ENCODE measurements around the gene CPEB3.

The CPEB3 gene

DNA sequence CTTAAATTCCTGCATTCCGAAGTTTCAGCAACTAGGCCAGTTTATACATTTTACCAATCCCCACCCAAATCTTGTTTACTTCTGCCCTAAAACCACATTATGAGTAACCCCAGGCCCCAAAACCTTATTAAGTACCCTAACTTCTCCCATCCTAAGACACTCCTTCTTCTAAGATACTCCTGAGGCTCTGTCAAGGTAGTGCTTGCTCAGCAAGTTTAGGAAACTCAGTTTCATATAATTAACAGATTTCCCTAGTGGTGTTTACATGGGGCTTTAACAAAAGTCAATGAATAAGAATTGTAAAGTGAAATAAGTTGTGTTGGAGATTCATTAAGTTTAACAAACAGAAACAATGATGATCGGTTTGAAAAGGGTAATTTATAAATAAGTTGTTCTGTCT, 77.8 kb downstream of the CPEB3 start:
- no peak for DNase-seq (ENCODE audit: low read depth, low spot score)

DNA sequence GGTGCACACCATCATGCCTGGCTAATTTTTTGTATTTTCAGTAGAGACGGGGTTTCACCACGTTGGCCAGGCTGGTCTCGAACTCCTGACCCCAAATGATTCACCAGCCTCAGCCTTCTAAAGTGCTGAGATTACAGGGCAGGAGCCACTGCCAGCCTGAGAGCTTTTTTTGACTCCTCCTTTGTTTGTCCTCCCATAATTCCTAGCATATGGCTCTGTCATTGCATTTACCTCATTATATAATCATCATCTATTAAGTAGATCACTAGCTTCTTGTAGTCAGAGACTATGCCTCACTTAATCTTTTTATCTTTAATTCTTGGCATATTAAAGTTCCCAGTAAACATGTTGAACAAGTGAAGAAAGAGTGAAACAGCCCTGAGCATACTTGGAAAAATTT, 82.1 kb downstream of the CPEB3 start:
- peak; percentile 14 for DNase-seq (ENCODE audit: low read depth, low spot score)

DNA sequence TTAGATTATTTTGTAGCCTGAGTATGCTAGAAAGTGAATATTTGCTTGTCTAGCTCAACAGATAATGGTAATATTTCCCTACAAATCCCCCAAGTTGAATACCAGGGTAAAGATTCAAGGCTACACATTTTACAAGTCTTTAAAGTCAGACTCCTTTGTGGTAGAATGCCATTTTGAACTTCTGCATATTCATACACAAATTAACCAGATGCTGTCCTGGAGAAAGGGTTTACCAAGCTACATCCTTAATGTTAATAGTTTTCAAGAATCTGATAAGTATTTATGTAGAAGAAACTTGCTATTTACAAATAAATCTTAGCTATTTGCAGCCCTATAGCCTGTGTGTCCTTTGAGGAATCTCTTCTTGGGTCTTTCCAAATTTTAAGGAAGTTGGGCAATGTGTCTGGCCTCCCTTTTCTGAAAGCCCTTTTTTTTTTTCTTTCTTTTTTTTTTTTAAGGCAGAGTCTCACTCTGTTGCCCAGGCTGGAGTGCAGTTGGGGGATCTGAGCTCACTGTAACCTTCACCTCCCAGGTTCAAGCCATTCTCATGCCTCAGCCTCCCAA, 82.6 kb downstream of the CPEB3 start:
- DNase-seq (ENCODE audit: low read depth, low spot score): no peak

DNA sequence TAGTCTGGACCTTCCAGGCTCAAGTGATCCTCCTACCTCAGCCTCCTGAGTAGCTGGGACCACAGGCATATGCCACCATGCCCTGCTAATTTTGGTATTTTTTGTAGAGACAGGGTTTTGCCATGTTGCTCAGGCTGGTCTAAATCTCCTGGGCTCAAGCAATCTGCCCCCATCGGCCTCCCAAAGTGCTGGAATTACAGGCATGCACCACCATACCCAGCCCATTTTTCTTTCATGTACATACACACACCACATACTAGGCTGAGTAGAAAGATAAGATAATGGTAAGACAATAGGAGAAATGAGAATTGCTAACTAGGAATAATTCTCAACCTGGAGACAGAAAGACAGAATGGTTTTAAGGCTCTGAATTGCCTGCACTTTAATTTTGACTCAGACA, 83.8 kb downstream of the CPEB3 start:
- DNase-seq (ENCODE audit: low read depth, low spot score): no peak

DNA sequence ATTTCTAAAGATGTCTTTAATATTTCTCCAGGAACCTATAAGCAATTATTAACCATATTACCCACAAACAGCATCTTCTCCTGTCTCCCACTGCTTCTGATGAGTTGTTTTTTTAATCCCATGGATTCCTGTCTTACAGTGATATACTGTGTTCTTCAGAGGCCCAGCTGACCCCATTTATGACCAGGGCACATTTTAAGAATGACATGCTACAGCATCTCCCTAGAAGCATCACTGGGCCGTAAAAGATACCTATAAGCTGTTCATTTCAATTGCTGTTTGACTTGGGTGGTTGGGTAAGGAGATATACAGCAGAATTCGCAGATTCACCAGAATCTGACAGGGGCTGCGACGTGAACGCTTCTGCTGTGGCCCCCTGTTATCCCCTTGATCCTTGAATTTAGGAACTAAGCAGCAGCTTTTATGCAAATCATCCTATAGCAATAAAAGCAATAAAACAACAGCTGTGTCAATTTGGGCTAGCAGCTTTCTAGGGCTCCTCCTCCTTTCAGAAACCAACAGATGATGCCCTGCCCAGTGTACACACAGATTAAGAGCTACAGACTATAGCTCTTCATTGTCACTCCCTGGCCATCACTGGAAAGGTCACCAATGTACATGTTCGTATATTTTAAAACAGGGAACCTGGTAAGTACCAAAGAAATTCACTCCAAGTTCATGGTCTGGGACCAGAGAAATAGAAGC, 86.8 kb downstream of the CPEB3 start:
- DNase-seq (ENCODE audit: low read depth, low spot score): no peak

DNA sequence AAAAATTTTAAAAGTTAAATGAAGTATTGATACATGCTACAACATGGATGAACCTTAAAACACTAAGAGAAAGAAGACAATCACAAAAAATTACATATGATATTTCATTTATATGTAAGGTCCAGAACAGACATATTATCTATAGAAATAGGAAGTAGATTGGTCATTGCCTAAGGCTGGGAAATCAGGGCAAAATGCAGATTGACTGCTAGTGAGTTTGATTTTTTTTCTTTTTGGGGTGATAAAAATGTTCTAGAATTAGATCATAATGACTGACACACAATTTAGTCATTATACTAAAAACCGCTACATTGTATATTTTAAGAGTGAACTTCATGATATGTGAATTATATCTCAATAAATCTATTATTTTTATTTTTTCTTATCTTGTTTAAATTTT, 88.3 kb downstream of the CPEB3 start:
- no peak for DNase-seq (ENCODE audit: low read depth, low spot score)

- no peak for DNase-seq (ENCODE audit: low read depth, low spot score)
Observed at GRCh38 chr10:92200564-92200963, 90.3 kb downstream of the CPEB3 start.

DNA sequence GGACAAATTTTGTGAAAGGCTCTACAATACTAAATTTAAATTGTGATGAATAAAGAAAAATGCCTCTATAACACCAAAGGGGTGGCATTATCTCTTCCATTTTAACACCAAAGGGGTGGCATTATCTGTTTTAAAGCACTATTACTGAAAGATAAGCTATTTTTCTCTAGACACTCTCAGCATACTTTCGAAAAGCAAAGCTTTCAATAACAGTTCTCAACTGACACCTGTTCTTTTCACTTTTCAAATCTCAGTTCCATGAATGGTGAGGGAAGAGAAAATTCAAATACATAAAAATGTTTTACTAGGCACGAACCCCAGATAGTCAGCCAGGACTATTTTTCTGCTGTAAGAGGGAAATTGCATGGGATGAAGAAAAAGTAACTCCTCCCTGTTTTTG, 103.8 kb downstream of the CPEB3 start:
- no peak for DNase-seq (ENCODE audit: low read depth, low spot score)

DNA sequence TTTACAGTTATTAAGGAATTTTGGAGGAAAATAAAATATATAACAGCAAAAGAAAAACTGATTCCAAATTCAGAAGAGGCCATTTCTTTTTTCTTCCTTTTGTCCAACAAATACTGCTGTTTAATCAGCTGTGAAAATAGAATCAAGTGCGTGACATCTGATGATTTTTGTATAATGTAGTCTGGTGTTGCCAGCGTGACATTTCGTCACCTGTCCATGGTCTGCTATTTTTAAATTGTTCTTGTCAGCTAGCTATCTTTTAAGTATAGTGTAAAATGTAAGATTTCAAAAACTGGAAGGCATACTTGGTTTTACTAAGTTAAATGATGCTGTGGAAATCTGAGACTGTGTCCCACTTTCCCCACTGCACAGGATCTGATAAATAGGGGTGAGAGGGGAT, 105.9 kb downstream of the CPEB3 start:
- no peak for DNase-seq (ENCODE audit: low read depth, low spot score)

- no peak for DNase-seq (ENCODE audit: low read depth, low spot score)
Observed at GRCh38 chr10:92183199-92183598, 107.7 kb downstream of the CPEB3 start.

DNA sequence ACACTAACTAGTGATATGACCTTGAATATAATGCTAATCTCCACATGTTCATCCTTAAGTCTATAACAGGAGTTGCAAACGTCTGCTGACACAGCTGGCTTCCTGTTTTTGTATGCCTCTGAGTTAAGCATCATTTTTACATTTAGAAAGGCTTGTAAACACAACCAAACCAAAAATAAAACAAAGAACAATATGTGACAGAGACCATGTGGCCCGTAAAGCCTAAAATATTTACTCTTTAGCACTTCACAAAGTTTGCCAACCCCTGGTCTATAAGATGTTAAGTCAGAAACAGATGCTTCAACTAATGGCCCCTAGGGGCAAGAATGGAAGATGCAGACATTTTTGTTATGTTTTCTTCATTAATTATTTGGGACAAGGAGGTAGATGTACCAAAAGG, 109.3 kb downstream of the CPEB3 start:
- DNase-seq (ENCODE audit: low read depth, low spot score): no peak

DNA sequence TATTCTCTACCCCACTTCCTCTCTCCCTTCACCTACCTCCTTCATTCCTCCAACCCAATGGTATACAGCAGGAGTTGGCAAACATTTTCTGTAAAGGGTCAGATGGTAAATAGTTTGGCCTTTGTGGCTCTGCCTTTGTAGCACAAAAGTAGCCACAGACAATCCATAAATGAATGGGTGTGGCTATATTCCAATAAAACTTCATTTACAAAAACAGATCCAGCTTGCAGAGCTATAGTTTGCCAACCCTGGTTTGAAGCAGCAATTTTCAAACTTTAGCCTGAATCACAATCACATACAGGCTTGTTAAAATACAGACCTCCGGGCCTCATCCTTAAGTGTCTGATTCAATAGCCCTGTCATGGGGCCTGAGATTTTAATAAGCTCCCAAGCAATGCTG, 110.5 kb downstream of the CPEB3 start:
- no peak for DNase-seq (ENCODE audit: low read depth, low spot score)

DNA sequence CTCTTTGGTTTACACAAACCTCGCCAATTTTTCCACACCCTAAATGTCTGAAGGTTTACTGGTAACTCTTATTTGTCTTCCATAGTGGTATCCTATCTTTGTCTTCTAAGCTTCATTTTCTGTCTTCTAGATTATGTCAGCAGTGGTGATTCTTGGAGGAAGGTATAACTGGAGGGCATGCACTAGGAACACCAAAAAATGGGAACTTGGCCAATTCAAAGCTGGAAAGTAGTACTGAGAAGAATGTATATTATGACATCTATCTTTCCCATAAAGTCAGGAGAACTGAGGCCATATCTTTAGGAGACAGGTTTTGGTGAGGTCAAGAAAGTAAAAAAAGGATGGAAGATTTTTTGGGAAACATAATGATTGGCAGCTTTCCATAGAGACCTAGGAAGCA, 113.3 kb downstream of the CPEB3 start:
- no peak for DNase-seq (ENCODE audit: low read depth, low spot score)

GRCh38 chr10:92175164-92175563, 115.7 kb downstream of the CPEB3 start:
- no peak for DNase-seq (ENCODE audit: low read depth, low spot score)

GRCh38 chr10:92173996-92174395, 116.9 kb downstream of the CPEB3 start:
- no peak for DNase-seq (ENCODE audit: low read depth, low spot score)

DNA sequence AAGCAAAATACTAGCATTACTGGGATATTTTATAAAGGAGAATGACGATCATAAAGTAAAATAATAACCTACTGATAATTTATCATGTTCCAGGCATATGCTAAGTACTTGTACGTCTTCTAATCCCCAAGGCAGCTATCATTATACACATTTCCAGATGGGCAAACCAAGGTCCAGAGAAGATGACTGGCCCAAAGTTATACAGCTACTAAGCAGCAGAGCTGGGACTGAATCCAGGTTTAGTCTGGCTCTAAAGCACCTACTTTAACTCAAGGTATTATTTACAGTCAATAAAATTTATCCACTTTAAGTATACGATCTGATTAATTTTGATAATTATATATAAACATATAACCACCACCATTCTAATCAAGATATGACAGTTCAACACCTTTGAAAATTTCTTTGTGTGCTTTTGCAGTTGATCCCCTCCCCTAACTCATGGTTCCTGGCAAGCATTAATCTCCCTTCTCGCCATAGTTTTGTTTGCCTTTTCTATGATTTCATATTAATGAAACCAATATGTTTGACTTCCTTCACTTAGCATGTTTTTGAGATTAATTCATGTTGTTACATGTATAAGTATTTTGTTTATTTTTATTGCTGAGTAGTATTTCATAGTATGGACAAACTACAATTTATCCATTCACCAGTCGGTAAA, 126.7 kb downstream of the CPEB3 start:
- DNase-seq (ENCODE audit: low read depth, low spot score): no peak

DNA sequence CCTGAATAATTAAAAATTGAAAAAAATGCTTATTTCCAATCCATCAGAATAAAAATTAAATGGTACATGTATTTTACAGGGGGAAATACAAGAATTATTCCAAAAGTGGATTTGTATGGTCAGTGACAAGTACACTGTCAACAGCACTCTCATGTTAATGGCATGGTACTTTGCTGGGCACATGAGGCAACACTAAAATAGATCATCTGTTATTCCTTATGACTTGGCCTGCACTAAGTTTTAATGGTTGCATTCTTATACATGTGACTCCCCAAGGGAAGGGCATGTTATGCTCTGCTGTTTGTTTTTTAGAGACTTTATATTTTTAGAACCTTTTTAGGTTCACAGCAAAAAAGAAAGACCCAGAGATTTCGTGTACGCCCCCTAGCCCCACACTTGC, 128.3 kb downstream of the CPEB3 start:
- no peak for DNase-seq (ENCODE audit: low read depth, low spot score)

GRCh38 chr10:92156874-92157773, 133.8 kb downstream of the CPEB3 start:
- no peak for DNase-seq (ENCODE audit: low read depth, low spot score)

GRCh38 chr10:92150823-92151222, 140.1 kb downstream of the CPEB3 start:
- no peak for DNase-seq (ENCODE audit: low read depth, low spot score)

- DNase-seq (ENCODE audit: low read depth, low spot score): no peak
Observed at GRCh38 chr10:92149261-92149660, 141.6 kb downstream of the CPEB3 start.

- DNase-seq (ENCODE audit: low read depth, low spot score): no peak
Observed at GRCh38 chr10:92146781-92147180, 144.1 kb downstream of the CPEB3 start.

DNA sequence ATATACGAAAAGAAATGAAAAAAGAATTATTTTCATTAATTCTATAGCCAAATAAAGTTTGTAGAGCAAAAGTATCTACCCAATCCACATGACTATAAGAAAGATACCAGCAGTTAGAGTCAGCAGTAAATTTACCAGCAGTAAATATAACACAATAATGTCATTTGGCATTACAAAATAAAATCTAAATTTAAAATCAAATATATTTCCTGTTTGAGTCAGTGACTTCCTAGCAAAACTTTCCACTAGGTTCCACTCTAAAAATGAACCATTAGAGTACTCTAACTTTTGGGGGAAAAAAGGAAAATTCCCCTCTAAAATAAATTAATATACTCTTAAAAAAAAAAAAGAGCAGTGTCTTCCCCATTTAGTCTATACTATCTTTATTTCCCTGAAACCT, 144.8 kb downstream of the CPEB3 start:
- DNase-seq (ENCODE audit: low read depth, low spot score): no peak
